H9 (cell line): ENCODE data around the gene B4GALT6. TPM values are rescaled to one million over a fixed set of nuclear protein-coding genes. Genes with fewer than 3 reads are reported as not detected.

ENCODE experiments used
- DNase-seq: peaks from one replicate; pipeline ENCODE4 v3.0.0-alpha.2; 2017
- H2AFZ ChIP-seq: one replicate; pipeline ENCODE4 v1.6.1; 2013; ENCODE audit warnings: mild to moderate bottlenecking, low read length, control low read depth, moderate library complexity
- H2AK5ac ChIP-seq: 2 replicates; pipeline ENCODE4 v1.6.1; 2013; ENCODE audit warnings: low read length, control low read depth, mixed read lengths; ENCODE audit not compliant: insufficient read length
- H2BK120ac ChIP-seq: one replicate; pipeline ENCODE4 v1.6.1; 2013; ENCODE audit warnings: low read depth, mild to moderate bottlenecking, low read length, control low read depth, inconsistent platforms; ENCODE audit not compliant: poor library complexity, severe bottlenecking
- H2BK12ac ChIP-seq: 2 replicates; pipeline ENCODE4 v1.6.1; 2013; ENCODE audit warnings: low read length, control low read depth, mixed read lengths, low read depth; ENCODE audit not compliant: insufficient read length
- H2BK15ac ChIP-seq: 2 replicates; pipeline ENCODE4 v1.6.1; 2013; ENCODE audit warnings: low read depth, low read length, control low read depth
- H2BK20ac ChIP-seq: one replicate; pipeline ENCODE4 v1.6.1; 2013; ENCODE audit warnings: low read depth, mild to moderate bottlenecking, low read length, control low read depth, inconsistent platforms; ENCODE audit not compliant: poor library complexity, severe bottlenecking
- H2BK5ac ChIP-seq: 2 replicates; pipeline ENCODE4 v1.6.1; 2013; ENCODE audit warnings: low read length, control low read depth, mixed read lengths; ENCODE audit not compliant: insufficient read length
- H3K14ac ChIP-seq: 2 replicates; pipeline ENCODE4 v1.6.1; 2013; ENCODE audit warnings: low read length, control low read depth; ENCODE audit not compliant: insufficient read depth
- H3K18ac ChIP-seq: 2 replicates; pipeline ENCODE4 v1.6.1; 2013; ENCODE audit warnings: low read depth, mild to moderate bottlenecking, mixed read lengths, low read length, control low read depth; ENCODE audit not compliant: insufficient read length
- H3K23ac ChIP-seq: 2 replicates; pipeline ENCODE4 v1.6.1; 2013; ENCODE audit warnings: low read length, control low read depth, mixed read lengths, low read depth; ENCODE audit not compliant: insufficient read length
- H3K23me2 ChIP-seq: 2 replicates; pipeline ENCODE4 v1.6.1; 2013; ENCODE audit warnings: low read depth, mild to moderate bottlenecking, mixed read lengths, low read length, control low read depth; ENCODE audit not compliant: insufficient read length, poor library complexity, severe bottlenecking
- H3K27ac ChIP-seq: 2 replicates; pipeline ENCODE4 v1.5.1; 2013; ENCODE audit warnings: low read length, control low read depth, mixed read lengths, low read depth; ENCODE audit not compliant: insufficient read length
- H3K27me3 ChIP-seq: 2 replicates; pipeline ENCODE4 v1.6.1; 2013; ENCODE audit warnings: low read length, control low read depth, inconsistent platforms; ENCODE audit not compliant: insufficient read depth
- H3K4ac ChIP-seq: 2 replicates; pipeline ENCODE4 v1.6.1; 2013; ENCODE audit warnings: low read depth, mild to moderate bottlenecking, control low read depth, inconsistent platforms, low read length, moderate library complexity
- H3K4me1 ChIP-seq: 2 replicates; pipeline ENCODE4 v1.6.1; 2013; ENCODE audit warnings: low read length, control low read depth, inconsistent platforms; ENCODE audit not compliant: insufficient read depth
- H3K4me2 ChIP-seq: 2 replicates; pipeline ENCODE4 v1.6.1; 2013; ENCODE audit warnings: low read length, control low read depth, mixed read lengths; ENCODE audit not compliant: insufficient read length, insufficient read depth
- H3K56ac ChIP-seq: 2 replicates; pipeline ENCODE4 v1.6.1; 2013; ENCODE audit warnings: low read depth, mild to moderate bottlenecking, mixed read lengths, low read length, control low read depth; ENCODE audit not compliant: insufficient read length
- H3K79me1 ChIP-seq: 2 replicates; pipeline ENCODE4 v1.6.1; 2013; ENCODE audit warnings: low read depth, mild to moderate bottlenecking, moderate library complexity, low read length, control low read depth, inconsistent platforms; ENCODE audit not compliant: insufficient read depth, poor library complexity, severe bottlenecking
- H3K79me2 ChIP-seq: 2 replicates; pipeline ENCODE4 v1.6.1; 2013; ENCODE audit warnings: low read length, control low read depth, inconsistent platforms; ENCODE audit not compliant: insufficient read depth
- H3K9ac ChIP-seq: 2 replicates; pipeline ENCODE4 v1.6.1; 2013; ENCODE audit warnings: low read length, control low read depth, mixed read lengths; ENCODE audit not compliant: insufficient read length; ENCODE audit errors: extremely low read depth
- H3K9me3 ChIP-seq: one replicate; pipeline ENCODE4 v1.6.1; 2013; ENCODE audit warnings: low read depth, low read length, inconsistent platforms; ENCODE audit not compliant: control insufficient read depth
- H3T11ph ChIP-seq: one replicate; pipeline ENCODE4 v1.6.1; 2013; ENCODE audit warnings: mild to moderate bottlenecking, low read length, control low read depth, inconsistent platforms
- H4K20me1 ChIP-seq: one replicate; pipeline ENCODE4 v1.6.1; 2013; ENCODE audit not compliant: control insufficient read depth, insufficient read length, insufficient read depth
- H4K5ac ChIP-seq: 2 replicates; pipeline ENCODE4 v1.6.1; 2013; ENCODE audit warnings: low read depth, mild to moderate bottlenecking, mixed read lengths, low read length, control low read depth; ENCODE audit not compliant: insufficient read length
- H4K8ac ChIP-seq: replicated peaks from 2 replicates; pipeline ENCODE4 v1.6.1; 2013; ENCODE audit warnings: low read length, control low read depth, mixed read lengths, low read depth; ENCODE audit not compliant: insufficient read length
- H4K91ac ChIP-seq: 2 replicates; pipeline ENCODE4 v1.6.1; 2013; ENCODE audit warnings: low read depth, mild to moderate bottlenecking, moderate library complexity, mixed read lengths, low read length, control low read depth; ENCODE audit not compliant: insufficient read length
- H3K27ac Mint-ChIP-seq, 3 experiments: 2 replicates in 2 of 3; 3 replicates in 1 of 3; pipeline ENCODE4 v1.8.0; 2020 to 2021; ENCODE audit warnings: mixed read lengths in 3 of 3, mild to moderate bottlenecking in 1 of 3, moderate library complexity in 1 of 3
- H3K27me3 Mint-ChIP-seq: 2 replicates; pipeline ENCODE4 v1.8.0; 2021; ENCODE audit warnings: low read depth, mild to moderate bottlenecking, moderate library complexity, mixed read lengths
- H3K36me3 Mint-ChIP-seq, 3 experiments: 2 replicates in 2 of 3; 3 replicates in 1 of 3; pipeline ENCODE4 v1.8.0; 2020 to 2021; ENCODE audit warnings: low read depth in 3 of 3, mixed read lengths in 3 of 3; ENCODE audit not compliant: insufficient read depth in 1 of 3
- H3K4me1 Mint-ChIP-seq, 2 experiments: 2 replicates each; pipeline ENCODE4 v1.8.0; 2020; ENCODE audit warnings: mixed read lengths in 2 of 2
- H3K4me3 Mint-ChIP-seq, 2 experiments: 2 replicates in 1 of 2; 3 replicates in 1 of 2; pipeline ENCODE4 v1.8.0; 2020 to 2021; ENCODE audit warnings: mild to moderate bottlenecking in 2 of 2, mixed read lengths in 2 of 2, moderate library complexity in 1 of 2
- H3K9me3 Mint-ChIP-seq, 2 experiments: 2 replicates in 1 of 2; 3 replicates in 1 of 2; pipeline ENCODE4 v1.8.0; 2020; ENCODE audit warnings: mild to moderate bottlenecking in 2 of 2, mixed read lengths in 2 of 2, moderate library complexity in 1 of 2
- CTCF ChIP-seq: fragments of 200-600 bp; sonication (generic); conservative IDR thresholded peaks from 3 replicates; pipeline ENCODE4 v1.8.0; 2021; ENCODE audit warnings: antibody characterized with exemption, mild to moderate bottlenecking
- WGBS: extraction: QIAGEN DNeasy Blood & Tissue Kit; methylation state at CpG from one replicate; pipeline ENCODE4 v1.1.7; 2013; ENCODE audit warnings: missing lambda C conversion rate, low lambda C conversion rate, mixed read lengths; ENCODE audit not compliant: insufficient read length; ENCODE audit errors: extremely low coverage; 5-methylcytosine and 5-hydroxymethylcytosine counted together
- total RNA-seq: library from RNA; stranded (reverse); gene quantifications from 2 replicates; pipeline ENCODE4 v1.2.1, GENCODE V29; 2021

The B4GALT6 gene
- total RNA-seq, 1 experiment from 2014 or later = 34.1 TPM

DNA sequence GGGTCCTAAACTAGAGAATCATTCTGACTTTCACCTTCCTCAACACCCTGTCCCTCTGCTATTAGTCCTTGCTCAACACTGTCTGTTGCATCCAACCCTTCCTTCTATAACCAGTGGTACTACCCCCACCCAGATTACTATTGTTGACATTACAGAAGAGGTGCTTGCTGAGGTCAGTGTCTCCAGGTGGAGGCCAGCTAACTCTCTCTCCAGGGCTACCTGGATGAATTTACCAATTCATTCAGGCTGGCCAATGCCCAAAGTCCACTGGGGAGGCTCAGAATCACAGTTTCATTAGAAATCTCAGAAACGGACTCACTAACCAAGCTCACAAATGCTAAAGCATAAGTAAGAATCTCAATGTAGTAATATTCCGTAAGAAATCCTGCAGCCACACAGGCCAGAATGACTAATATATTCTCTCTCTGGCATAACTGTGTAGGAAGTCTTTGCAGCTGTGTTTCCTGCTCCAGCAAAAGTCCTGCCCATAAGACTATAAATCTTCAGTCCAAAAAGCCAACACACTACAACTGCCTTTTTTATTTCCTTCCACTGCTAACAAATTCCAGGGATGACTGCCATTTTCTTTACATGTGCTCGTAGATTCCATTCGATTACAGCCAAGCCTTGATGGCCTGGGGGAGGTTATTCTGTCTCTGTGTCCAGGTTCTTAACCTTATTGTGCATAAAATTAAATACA is 102.7 kb downstream of the B4GALT6 start:
- no peak overlapping the region for H3K27ac ChIP-seq
- no peak overlapping the region for H3K56ac ChIP-seq
- no peaks in the 10 kb centered on the region for H3K79me1 ChIP-seq
- no peak overlapping the region for H3T11ph ChIP-seq
- Mint-ChIP-seq H3K4me3 (no peak overlapping the region), H3K4me1 (no peaks in the 10 kb centered on the region), H3K27ac (no peak overlapping the region), H3K36me3 (no peaks in the 10 kb centered on the region), H3K27me3 (no peaks in the 10 kb centered on the region), H3K9me3 (no peaks in the 10 kb centered on the region)
- no peaks in the 10 kb centered on the region for H3K27me3 ChIP-seq
- H2AK5ac ChIP-seq = no peak overlapping the region
- no peak for TF ChIP-seq CTCF
- H4K5ac ChIP-seq = no peak overlapping the region
- no peak overlapping the region for H2BK12ac ChIP-seq
- no peaks in the 10 kb centered on the region for H3K23me2 ChIP-seq
- H4K91ac ChIP-seq = no peak overlapping the region
- no peaks in the 10 kb centered on the region for H3K9me3 ChIP-seq
- H2BK20ac ChIP-seq = no peak overlapping the region
- no peak overlapping the region for H3K9ac ChIP-seq
- no peak overlapping the region for H3K18ac ChIP-seq
- no peak overlapping the region for H3K4me2 ChIP-seq
- no peak overlapping the region for H3K14ac ChIP-seq
- no peak overlapping the region for H2AFZ ChIP-seq
- no CpG with 5 or more reads among the region's 4 CpGs for WGBS
- no peak overlapping the region for H3K23ac ChIP-seq
- no peaks in the 10 kb centered on the region for H4K20me1 ChIP-seq
- H2BK5ac ChIP-seq = no peak overlapping the region
- H4K8ac ChIP-seq = no peak overlapping the region
- no peaks in the 10 kb centered on the region for H3K79me2 ChIP-seq
- no peak for DNase-seq
- no peaks in the 10 kb centered on the region for H3K4me1 ChIP-seq
- no peak overlapping the region for H2BK120ac ChIP-seq
- no peak overlapping the region for H2BK15ac ChIP-seq
- no peak overlapping the region for H3K4ac ChIP-seq
